Smooth muscle cell (in vitro differentiated cells): Measurements from ENCODE around the gene SPAG4. TPM values are rescaled to one million over a fixed set of nuclear protein-coding genes. Genes with fewer than 3 reads are reported as not detected.

Experiments
- DNase-seq: peaks from one replicate; lab custom pipeline; 2025; ENCODE audit not compliant: unreplicated experiment; lab: John Stamatoyannopoulos, UW
- H2AFZ ChIP-seq: fragments of 200-600 bp; sonication (generic); 2 replicates; pipeline ENCODE4 v1.6.0; 2016; ENCODE audit warnings: antibody characterized with exemption, low read depth, mild to moderate bottlenecking
- H3F3A ChIP-seq: fragments of 200-600 bp; sonication (generic); 2 replicates; pipeline ENCODE4 v1.6.0; 2017; ENCODE audit warnings: antibody characterized with exemption, low read depth
- H3K27ac ChIP-seq: fragments of 200-600 bp; sonication (generic); 2 replicates; pipeline ENCODE4 v1.5.1; 2016; ENCODE audit warnings: low read depth, mild to moderate bottlenecking
- H3K27me3 ChIP-seq: fragments of 200-600 bp; sonication (generic); 2 replicates; pipeline ENCODE4 v1.6.1; 2016; ENCODE audit warnings: low read depth, mild to moderate bottlenecking
- H3K36me3 ChIP-seq: fragments of 200-600 bp; sonication (generic); 2 replicates; pipeline ENCODE4 v1.5.1; 2016; ENCODE audit warnings: low read depth
- H3K4me1 ChIP-seq: fragments of 200-600 bp; sonication (generic); 2 replicates; pipeline ENCODE4 v1.5.1; 2016; ENCODE audit warnings: low read depth
- H3K4me2 ChIP-seq: fragments of 200-600 bp; sonication (generic); 2 replicates; pipeline ENCODE4 v1.6.0; 2016; ENCODE audit warnings: mild to moderate bottlenecking
- H3K4me3 ChIP-seq: fragments of 200-600 bp; sonication (generic); 2 replicates; pipeline ENCODE4 v1.5.1; 2016; ENCODE audit warnings: mild to moderate bottlenecking
- H3K79me2 ChIP-seq: fragments of 200-600 bp; sonication (generic); 2 replicates; pipeline ENCODE4 v1.6.0; 2016; ENCODE audit warnings: low read depth, mild to moderate bottlenecking
- H3K9ac ChIP-seq: fragments of 200-600 bp; sonication (generic); 2 replicates; pipeline ENCODE4 v1.6.0; 2016; ENCODE audit warnings: low read depth
- H3K9me3 ChIP-seq: fragments of 200-600 bp; sonication (generic); replicated peaks from 2 replicates; pipeline ENCODE4 v1.5.1; 2016; ENCODE audit warnings: low read depth
- H4K20me1 ChIP-seq: fragments of 200-600 bp; sonication (generic); 2 replicates; pipeline ENCODE4 v1.6.0; 2016; ENCODE audit warnings: low read depth
- CTCF ChIP-seq: fragments of 200-600 bp; sonication (generic); IDR thresholded peaks from 2 replicates; pipeline ENCODE4 v1.5.1; 2017; ENCODE audit warnings: borderline replicate concordance, mild to moderate bottlenecking, antibody characterized with exemption; ENCODE audit not compliant: insufficient read depth, poor library complexity, severe bottlenecking
- WGBS: methylation state at CpG from one replicate; pipeline ENCODE4 v1.1.7; 2016; ENCODE audit warnings: low lambda C conversion rate; 5-methylcytosine and 5-hydroxymethylcytosine counted together
- polyA plus RNA-seq: library from polyadenylated mRNA; unstranded; fragments of >200 nt; fragmentation: Nextera tagmentation; extraction: Ambion mirVana; gene quantifications from 2 replicates; pipeline ENCODE4 v1.2.1, GENCODE V29; 2016
- total RNA-seq: library from RNA; depleted of rRNA; stranded (reverse); fragments of >200 nt; gene quantifications from 2 replicates; pipeline ENCODE4 v1.2.3, GENCODE V29; 2014

SPAG4 gene
- total and polyA plus RNA-seq, 2 experiments from 2014 or later: 9.3 to 27.6 TPM

DNA sequence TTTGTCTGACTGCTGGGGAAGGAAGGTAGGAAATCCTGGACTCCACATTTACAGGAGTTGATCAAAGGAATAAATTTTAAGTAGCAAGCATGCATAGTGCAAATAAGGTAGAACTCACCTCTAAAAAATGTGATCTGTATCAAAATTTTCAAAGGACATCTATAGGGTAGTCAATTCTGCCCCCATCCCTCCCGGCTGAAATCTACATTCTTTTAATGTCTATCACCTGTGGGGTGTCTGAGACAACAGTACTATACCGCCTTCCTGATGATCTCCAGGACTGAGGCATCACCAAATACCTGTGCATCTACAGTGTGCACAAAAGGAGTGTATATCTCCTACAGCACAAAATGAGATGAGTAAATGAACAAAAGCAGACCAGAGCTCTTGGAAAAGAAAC, 29.2 kb downstream of the SPAG4 start:
- Histone ChIP-seq H3K9ac (no peak overlapping the region), H3F3A (no peaks in the 10 kb centered on the region), H4K20me1 (peaks cover 100% of the 10 kb centered on the region), H3K4me3 (no peak overlapping the region), H3K4me1 (no peaks in the 10 kb centered on the region), H3K27ac (no peak overlapping the region), H3K9me3 (no peaks in the 10 kb centered on the region), H3K36me3 (no peaks in the 10 kb centered on the region), H3K4me2 (no peak overlapping the region), H3K27me3 (no peaks in the 10 kb centered on the region), H3K79me2 (peaks cover 99% of the 10 kb centered on the region), H2AFZ (no peak overlapping the region)
- 87% methylated on average over 2 of the region's 2 CpGs for WGBS
- TF ChIP-seq CTCF: no peak
- no peak for DNase-seq

DNA sequence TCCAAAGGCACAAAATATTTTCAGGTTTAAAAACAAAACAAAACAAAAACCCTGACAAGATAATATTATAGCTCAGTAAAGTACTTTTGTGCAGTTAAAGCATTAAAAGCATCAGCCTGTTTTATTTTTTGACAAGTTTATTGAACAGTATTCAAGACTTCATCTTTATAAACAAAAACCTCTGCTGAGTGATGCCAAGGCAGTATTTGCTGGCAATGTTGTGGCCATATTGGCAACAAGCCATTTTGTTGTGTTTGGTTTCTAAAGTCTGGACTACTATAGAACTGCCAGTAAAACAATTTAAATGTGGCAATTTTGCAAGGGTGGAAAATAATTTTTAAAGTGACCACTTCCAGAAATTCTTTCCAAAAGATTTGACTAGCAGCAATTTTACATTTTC, 33.2 kb downstream of the SPAG4 start:
- Histone ChIP-seq H3K4me2 (no peak overlapping the region), H3K4me3 (no peak overlapping the region), H3K27ac (no peak overlapping the region), H3K79me2 (peaks cover 100% of the 10 kb centered on the region), H3K27me3 (no peaks in the 10 kb centered on the region), H3K36me3 (no peaks in the 10 kb centered on the region), H3K4me1 (no peaks in the 10 kb centered on the region), H4K20me1 (peaks cover 100% of the 10 kb centered on the region), H3K9me3 (no peaks in the 10 kb centered on the region), H2AFZ (no peak overlapping the region), H3K9ac (no peak overlapping the region), H3F3A (no peaks in the 10 kb centered on the region)
- TF ChIP-seq CTCF: no peak
- DNase-seq: no peak

- H3K4me3 ChIP-seq: no peak overlapping the region
- no peaks in the 10 kb centered on the region for H3K27me3 ChIP-seq
- H2AFZ ChIP-seq: no peak overlapping the region
- no peak overlapping the region for H3K27ac ChIP-seq
- no peaks in the 10 kb centered on the region for H3K9me3 ChIP-seq
- H3K4me1 ChIP-seq: no peaks in the 10 kb centered on the region
- no peak for TF ChIP-seq CTCF
- peaks cover 100% of the 10 kb centered on the region for H4K20me1 ChIP-seq
- H3K36me3 ChIP-seq: peaks cover 4% of the 10 kb centered on the region
- peaks cover 100% of the 10 kb centered on the region for H3K79me2 ChIP-seq
- no peak for DNase-seq
- no peak overlapping the region for H3K4me2 ChIP-seq
- no peaks in the 10 kb centered on the region for H3F3A ChIP-seq
- no peak overlapping the region for H3K9ac ChIP-seq
- WGBS: 93% methylated on average over 3 of the region's 3 CpGs
Measured at GRCh38 chr20:35650632-35651031, 35.0 kb downstream of the SPAG4 start.

DNA sequence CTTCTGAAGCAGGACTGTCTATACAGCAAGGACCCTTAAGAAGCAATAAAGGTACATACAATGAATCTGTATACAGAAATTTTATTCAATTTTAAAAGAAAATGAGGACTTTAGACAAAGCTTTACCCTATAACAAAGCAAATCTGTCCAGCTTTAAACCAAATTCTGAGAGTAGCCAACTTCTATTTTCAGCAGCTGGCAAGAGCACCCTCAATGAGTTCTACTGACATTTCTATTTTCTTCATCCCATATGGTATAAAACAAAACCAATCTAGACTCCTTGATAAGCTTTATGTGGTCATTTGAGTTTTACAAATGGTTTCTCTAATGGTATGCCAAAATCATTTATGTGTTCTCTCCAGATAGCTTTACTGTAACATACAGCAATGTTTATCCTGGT, 36.3 kb downstream of the SPAG4 start:
- DNase-seq: no peak
- H3K4me2 ChIP-seq: no peak overlapping the region
- H3K27me3 ChIP-seq: no peaks in the 10 kb centered on the region
- no peaks in the 10 kb centered on the region for H3F3A ChIP-seq
- no peak for TF ChIP-seq CTCF
- no peak overlapping the region for H3K27ac ChIP-seq
- H3K9ac ChIP-seq: no peak overlapping the region
- H3K9me3 ChIP-seq: no peaks in the 10 kb centered on the region
- peaks cover 4% of the 10 kb centered on the region for H3K36me3 ChIP-seq
- no peak overlapping the region for H2AFZ ChIP-seq
- peaks cover 100% of the 10 kb centered on the region for H3K79me2 ChIP-seq
- H3K4me1 ChIP-seq: no peaks in the 10 kb centered on the region
- H3K4me3 ChIP-seq: no peak overlapping the region
- H4K20me1 ChIP-seq: peaks cover 100% of the 10 kb centered on the region
